Adipocyte (in vitro differentiated cells): ENCODE results near the gene DLD.

Source experiments
- DNase-seq: peaks from one replicate; pipeline ENCODE4 v3.0.0-alpha.2; 2015; ENCODE audit warnings: low read depth
- H3K27me3 ChIP-seq: replicated peaks from 2 replicates; pipeline ENCODE4 v1.7.0; 2013; ENCODE audit warnings: mild to moderate bottlenecking, low read length, moderate library complexity; ENCODE audit not compliant: control insufficient read depth, insufficient read depth
- H3K36me3 ChIP-seq: 2 replicates; pipeline ENCODE4 v1.7.0; 2013; ENCODE audit warnings: low read length, mild to moderate bottlenecking, moderate library complexity; ENCODE audit not compliant: control insufficient read depth, insufficient read depth, severe bottlenecking
- H3K4me1 ChIP-seq: 2 replicates; pipeline ENCODE4 v1.7.0; 2013; ENCODE audit warnings: mild to moderate bottlenecking, low read length, moderate library complexity; ENCODE audit not compliant: control insufficient read depth, insufficient read depth
- H3K4me3 ChIP-seq: 2 replicates; pipeline ENCODE4 v1.7.0; 2013; ENCODE audit warnings: mild to moderate bottlenecking, low read length, moderate library complexity
- H3K9ac ChIP-seq: 2 replicates; pipeline ENCODE4 v1.7.0; 2013; ENCODE audit warnings: mild to moderate bottlenecking, low read length, moderate library complexity
- H3K9me3 ChIP-seq: 2 replicates; pipeline ENCODE4 v1.7.0; 2013; ENCODE audit warnings: mild to moderate bottlenecking, low read length, moderate library complexity; ENCODE audit not compliant: control insufficient read depth

DLD gene

DNA sequence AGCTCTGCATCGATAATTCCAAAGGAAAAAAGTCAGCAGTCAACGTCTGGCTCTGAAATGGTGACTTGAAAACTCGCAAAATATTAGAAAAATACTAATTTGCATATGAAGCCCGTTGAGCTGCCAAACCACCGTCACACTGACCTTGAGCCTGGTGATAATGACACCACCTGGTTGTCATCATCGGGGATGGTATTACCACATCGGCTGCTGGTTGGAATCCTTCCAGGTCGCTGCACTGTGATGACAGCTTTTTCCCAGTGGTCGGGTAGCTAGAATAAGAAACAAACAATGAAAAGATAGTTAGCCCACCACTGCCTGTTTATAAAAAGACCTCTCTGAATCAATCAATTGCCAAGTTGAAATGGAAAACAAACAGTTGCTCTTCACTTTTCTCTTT, 70.4 kb downstream of the DLD start:
- H3K9me3 ChIP-seq, result no peaks in the 10 kb centered on the region
- H3K36me3 ChIP-seq, result peaks cover 80% of the 10 kb centered on the region

GRCh38 chr7:107962817-107963216, 71.8 kb downstream of the DLD start:
- no peak overlapping the region for H3K9ac ChIP-seq
- H3K4me3 ChIP-seq, result no peak overlapping the region
- no peaks in the 10 kb centered on the region for H3K27me3 ChIP-seq
- no peak for DNase-seq
- H3K9me3 ChIP-seq, result no peaks in the 10 kb centered on the region
- peaks cover 46% of the 10 kb centered on the region for H3K4me1 ChIP-seq
- peaks cover 89% of the 10 kb centered on the region for H3K36me3 ChIP-seq

More for the DNA sequence above, 70.4 kb downstream of the DLD start:
- Histone ChIP-seq H3K4me1 (peaks cover 52% of the 10 kb centered on the region), H3K4me3 (no peak overlapping the region), H3K9ac (peak overlapping the region; percentile 52), H3K27me3 (no peaks in the 10 kb centered on the region)
- no peak for DNase-seq

DNA sequence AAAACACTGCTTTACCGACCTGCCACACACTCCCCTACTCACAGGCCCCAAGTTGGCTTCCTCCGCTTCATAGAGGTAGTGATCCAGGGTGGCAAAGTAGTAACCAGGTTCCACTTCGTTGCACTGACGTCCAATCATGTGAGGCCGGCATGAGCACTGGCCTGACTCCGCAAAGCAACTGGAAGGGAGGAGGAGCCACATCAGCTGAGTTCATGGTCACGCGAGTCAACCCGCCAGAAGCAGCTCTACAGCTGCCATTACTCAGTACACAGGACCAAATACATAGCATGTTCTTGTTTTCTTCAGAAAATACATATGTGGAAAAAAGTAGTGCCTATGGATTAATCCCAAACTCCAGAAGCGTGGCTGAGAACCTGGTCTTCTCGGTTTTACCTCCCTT, 73.5 kb downstream of the DLD start:
- H3K36me3 ChIP-seq, result peaks cover 89% of the 10 kb centered on the region
- no peak overlapping the region for H3K9ac ChIP-seq
- H3K27me3 ChIP-seq, result no peaks in the 10 kb centered on the region
- H3K9me3 ChIP-seq, result no peaks in the 10 kb centered on the region
- no peak overlapping the region for H3K4me3 ChIP-seq
- no peak for DNase-seq
- peaks cover 34% of the 10 kb centered on the region for H3K4me1 ChIP-seq

DNA sequence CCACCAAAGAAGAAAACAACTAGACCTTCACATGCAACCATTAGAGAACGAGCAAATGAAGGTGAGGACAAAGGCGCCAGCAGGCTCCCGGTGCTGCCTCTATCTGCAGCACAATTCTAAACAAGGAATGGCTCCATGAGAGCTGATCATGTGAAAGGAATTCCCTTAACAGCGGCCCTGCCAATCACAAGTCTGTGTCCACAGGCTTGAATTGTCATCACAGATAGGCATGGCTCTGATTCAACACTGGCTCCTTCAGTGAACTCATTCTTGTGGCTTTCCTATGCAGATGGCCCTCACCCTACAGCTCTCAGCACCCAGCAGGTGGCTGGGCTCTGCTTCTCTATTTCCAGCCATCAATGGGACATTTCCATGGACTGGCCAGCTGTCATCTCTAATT, 75.7 kb downstream of the DLD start:
- DNase-seq, result peak; percentile 76
- H3K36me3 ChIP-seq, result peaks cover 83% of the 10 kb centered on the region
- no peak overlapping the region for H3K9ac ChIP-seq
- peaks cover 37% of the 10 kb centered on the region for H3K4me1 ChIP-seq
- no peak overlapping the region for H3K4me3 ChIP-seq
- H3K9me3 ChIP-seq, result no peaks in the 10 kb centered on the region
- no peaks in the 10 kb centered on the region for H3K27me3 ChIP-seq

- no peak for DNase-seq
- H3K4me1 ChIP-seq, result peaks cover 38% of the 10 kb centered on the region
- H3K4me3 ChIP-seq, result no peak overlapping the region
- no peaks in the 10 kb centered on the region for H3K27me3 ChIP-seq
- H3K9ac ChIP-seq, result no peak overlapping the region
- peaks cover 77% of the 10 kb centered on the region for H3K36me3 ChIP-seq
- H3K9me3 ChIP-seq, result no peaks in the 10 kb centered on the region
Measured at GRCh38 chr7:107967420-107967819, 76.4 kb downstream of the DLD start.

DNA sequence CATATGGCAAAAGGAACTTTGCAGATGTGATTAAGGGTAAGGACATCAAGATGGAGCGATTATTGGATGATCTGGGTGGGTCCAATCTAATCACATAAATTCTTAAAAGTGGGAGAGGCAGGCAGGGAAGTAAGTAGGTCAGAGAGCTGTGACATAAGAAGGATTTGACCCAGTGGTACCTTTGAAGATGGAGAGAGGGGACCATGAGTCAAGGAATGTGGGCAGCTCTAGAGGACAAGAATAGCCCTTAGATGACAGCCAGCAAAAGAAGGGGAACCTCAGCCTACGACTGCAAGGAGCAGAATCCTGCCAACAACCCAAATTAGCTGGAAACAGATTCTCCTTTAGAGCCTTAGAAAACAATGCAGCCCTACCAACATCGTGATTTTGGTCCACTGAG, 77.5 kb downstream of the DLD start:
- Histone ChIP-seq H3K9me3 (no peaks in the 10 kb centered on the region), H3K27me3 (no peaks in the 10 kb centered on the region), H3K4me1 (peaks cover 48% of the 10 kb centered on the region), H3K36me3 (peaks cover 76% of the 10 kb centered on the region), H3K4me3 (no peak overlapping the region), H3K9ac (no peak overlapping the region)
- DNase-seq, result no peak

DNA sequence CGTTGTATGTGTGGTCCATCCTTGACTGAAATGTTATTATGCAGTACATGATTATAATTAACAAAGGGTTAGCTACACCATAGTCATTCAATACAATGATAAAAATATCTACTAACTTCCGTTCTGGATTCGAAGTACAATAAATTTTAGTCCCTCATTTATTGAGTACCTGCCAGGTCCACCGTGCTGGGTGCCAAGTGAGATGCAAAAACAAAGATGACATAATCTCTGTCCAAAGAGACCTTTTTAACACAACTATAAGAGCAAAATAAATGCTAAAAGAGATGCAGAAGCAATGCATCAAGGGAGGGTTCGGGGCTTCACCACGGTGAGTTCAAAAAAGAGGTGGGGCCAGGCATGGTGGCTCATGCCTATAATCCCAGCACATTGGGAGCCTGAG, 78.9 kb downstream of the DLD start:
- Histone ChIP-seq H3K27me3 (no peaks in the 10 kb centered on the region), H3K9ac (peak overlapping the region; percentile 19), H3K36me3 (peaks cover 76% of the 10 kb centered on the region), H3K9me3 (no peaks in the 10 kb centered on the region), H3K4me3 (no peak overlapping the region), H3K4me1 (peaks cover 51% of the 10 kb centered on the region)
- DNase-seq, result no peak
